Glomerular visceral epithelial cell (primary cell): ENCODE measurements around the gene DSC3.

Source experiments
- DNase-seq: peaks from one replicate; pipeline ENCODE4 v3.0.0-alpha.2; 2016; ENCODE audit errors: extremely low spot score

The DSC3 gene

GRCh38 chr18:30971338-30971956, 71.1 kb downstream of the DSC3 start:
- DNase-seq, result peak; percentile 40

DNA sequence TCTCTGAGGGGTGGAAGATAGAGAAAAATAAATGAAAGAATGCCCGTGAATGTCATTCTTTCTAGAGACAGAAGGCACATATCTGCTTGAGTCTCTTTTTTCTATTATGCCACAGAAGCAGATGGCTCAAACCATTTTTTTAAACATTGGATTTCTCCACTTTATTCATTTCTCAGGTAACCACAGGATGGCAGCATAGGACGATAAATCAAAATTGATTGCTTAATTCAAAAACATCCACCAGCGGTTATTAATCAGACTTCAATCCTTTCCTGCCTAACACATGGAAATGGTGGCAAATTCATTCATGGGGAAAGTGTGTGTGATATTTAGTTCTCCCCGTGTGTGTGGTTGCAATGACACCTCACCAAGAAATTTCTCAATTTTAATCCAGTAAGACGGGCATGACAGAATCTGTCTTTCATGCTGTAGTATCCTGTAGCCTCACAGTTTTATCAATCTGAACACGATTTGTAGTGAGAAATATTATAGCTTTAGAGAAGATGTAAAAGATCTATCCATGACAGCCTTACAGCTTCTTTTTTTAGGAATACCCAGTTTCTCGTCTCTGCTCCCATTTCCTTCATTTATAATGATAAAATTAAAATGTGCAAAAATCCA, 72.2 kb downstream of the DSC3 start:
- peak; percentile 58 for DNase-seq

GRCh38 chr18:30969670-30970170, 72.8 kb downstream of the DSC3 start:
- no peak for DNase-seq

DNA sequence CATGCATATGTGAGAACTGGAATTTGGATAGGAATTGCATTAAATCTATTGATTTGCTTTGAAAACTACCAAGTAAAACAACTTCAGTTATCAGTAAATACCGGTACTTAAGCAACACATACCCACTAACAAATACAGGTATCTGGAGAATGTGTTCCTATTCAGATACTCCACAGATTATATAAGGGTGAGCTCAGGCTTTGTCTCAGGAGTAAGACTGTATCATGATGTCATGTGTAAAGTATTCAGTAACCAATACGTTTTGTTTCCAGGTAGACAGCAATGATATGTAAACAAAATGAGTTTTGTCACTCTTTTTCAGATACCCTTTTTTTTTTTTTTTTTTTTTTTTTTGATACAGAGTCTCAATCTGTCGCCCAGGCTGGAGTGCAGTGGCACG, 74.8 kb downstream of the DSC3 start:
- DNase-seq, result no peak

GRCh38 chr18:30965237-30965636, 77.3 kb downstream of the DSC3 start:
- DNase-seq, result no peak

DNA sequence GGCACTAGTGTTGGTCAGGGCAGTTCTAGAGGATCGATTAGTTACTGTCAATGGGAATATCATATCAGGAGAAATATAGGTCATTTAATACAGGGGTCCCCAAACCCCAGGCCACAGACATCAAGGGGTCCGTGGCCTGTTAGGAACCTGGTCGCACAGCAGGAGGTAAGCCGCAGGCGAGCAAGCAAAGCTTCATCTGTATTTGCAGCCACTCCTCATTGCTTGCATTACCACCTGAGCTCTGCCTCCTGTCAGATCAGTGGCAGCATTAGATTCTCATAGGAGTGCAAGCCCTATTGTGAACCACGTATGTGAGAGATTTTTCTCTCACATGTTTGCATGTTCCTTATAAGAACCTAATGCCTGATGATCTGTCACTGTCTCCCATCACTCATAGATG, 81.9 kb downstream of the DSC3 start:
- no peak for DNase-seq

GRCh38 chr18:30957066-30957465, 85.5 kb downstream of the DSC3 start:
- peak; percentile 56 for DNase-seq

- no peak for DNase-seq
Observed at GRCh38 chr18:30954262-30954661, 88.3 kb downstream of the DSC3 start.

GRCh38 chr18:30945761-30946160, 96.8 kb downstream of the DSC3 start:
- DNase-seq, result no peak

DNA sequence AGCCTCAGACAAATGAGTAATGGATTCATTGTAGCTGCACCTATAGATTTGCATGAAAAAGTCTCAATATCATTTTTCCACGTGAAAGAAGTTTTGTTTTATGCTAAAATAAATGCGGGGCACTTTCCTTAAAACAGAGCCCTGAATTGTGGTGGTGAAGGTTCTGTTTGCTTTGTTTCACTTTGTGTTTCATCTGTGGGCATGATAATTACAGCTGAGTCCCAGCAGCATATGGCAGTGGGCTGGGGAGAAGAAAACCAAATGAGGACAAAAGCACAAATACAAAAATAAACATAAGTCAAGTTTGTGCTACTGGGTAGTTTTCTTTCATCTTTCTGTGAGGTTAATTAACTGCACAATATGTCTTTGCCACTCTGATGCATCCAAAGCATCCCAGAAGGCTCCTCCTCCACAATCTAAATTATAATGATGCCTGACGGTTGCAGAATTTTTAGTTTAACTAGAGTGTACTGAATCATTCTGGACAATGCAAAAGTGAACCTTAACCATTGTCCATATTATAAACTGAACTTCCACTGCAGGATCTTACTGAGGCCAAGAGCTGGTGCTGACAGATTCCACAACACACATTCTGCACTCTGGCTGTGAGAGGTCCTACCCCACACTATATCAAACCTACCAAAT, 97.6 kb downstream of the DSC3 start:
- DNase-seq, result no peak

DNA sequence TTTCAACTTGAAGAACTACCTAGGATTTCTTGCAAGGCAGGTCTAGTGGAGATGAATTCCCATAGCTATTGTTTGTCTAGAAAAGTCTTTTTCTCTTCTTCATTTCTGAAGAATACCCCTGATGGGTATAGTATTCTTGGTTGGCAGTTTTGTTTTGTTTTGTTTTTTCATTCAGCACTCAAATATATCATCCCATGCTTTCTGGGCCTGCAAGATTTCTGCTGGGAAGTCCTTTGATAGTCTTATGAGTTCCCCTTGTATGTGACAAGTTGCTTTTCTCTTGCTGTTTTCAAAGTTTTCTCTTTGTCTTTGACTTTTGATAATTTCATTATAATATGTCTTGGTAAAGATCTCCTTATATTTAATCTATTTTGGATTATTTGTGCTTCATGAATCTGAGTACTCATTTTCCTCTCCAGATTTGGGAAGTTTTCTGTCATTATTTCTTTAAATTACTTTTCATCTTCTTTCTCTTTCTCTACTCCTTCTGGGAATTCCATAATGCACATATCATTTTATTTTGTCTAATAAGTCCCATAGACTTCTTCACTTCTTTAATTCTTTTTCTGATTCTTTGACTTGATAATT, 101.5 kb downstream of the DSC3 start:
- no peak for DNase-seq
